ENCODE measurements around the gene RAC3.

Gene RAC3

GRCh38 chr17:82065638-82066303 is 34.3 kb downstream of the RAC3 start, which contains the start of gene DUS1L:
Gene DUS1L, minus strand, starts transcription at chr17:82065804. Its CDS starts 745 bp downstream, at chr17:82065059.
- no peak for FAIRE-seq
- DNase-seq (ENCODE audit: low spot score): no peak

- no peak for DNase-seq (ENCODE audit: low spot score)
- no peak for FAIRE-seq
Measured at GRCh38 chr17:82070611-82071010, 39.1 kb downstream of the RAC3 start.

DNA sequence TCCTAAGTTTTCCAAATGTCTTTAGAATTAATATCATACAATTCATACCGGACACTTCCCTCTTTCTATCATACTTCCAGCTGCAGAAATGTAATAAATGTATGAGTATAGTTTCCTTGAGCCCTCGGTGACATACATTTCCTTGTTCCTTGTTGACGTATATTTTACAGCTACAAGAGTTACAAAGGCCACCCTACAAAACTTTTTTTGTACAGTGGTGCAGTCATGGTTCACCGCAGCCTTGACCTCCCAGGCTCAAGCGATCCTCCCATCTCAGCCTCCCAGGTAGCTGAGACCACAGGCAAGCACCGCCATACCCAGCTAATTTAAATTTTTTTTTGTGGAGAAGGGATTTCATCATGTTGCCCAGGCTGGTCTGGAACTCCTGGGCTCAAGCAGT is 41.3 kb downstream of the RAC3 start:
- no peak for DNase-seq (ENCODE audit: low spot score)
- FAIRE-seq: no peak

GRCh38 chr17:82073446-82073845 is 42.0 kb downstream of the RAC3 start:
- FAIRE-seq: no peak
- no peak for DNase-seq (ENCODE audit: low spot score)

GRCh38 chr17:82076018-82076784 is 44.7 kb downstream of the RAC3 start:
- no peak for FAIRE-seq

GRCh38 chr17:82076785-82077591 is 45.5 kb downstream of the RAC3 start:
- DNase-seq (ENCODE audit: low spot score): no peak
- FAIRE-seq: no peak

More at GRCh38 chr17:82076018-82076784, 44.7 kb downstream of the RAC3 start:
- DNase-seq (ENCODE audit: low spot score): no peak

DNA sequence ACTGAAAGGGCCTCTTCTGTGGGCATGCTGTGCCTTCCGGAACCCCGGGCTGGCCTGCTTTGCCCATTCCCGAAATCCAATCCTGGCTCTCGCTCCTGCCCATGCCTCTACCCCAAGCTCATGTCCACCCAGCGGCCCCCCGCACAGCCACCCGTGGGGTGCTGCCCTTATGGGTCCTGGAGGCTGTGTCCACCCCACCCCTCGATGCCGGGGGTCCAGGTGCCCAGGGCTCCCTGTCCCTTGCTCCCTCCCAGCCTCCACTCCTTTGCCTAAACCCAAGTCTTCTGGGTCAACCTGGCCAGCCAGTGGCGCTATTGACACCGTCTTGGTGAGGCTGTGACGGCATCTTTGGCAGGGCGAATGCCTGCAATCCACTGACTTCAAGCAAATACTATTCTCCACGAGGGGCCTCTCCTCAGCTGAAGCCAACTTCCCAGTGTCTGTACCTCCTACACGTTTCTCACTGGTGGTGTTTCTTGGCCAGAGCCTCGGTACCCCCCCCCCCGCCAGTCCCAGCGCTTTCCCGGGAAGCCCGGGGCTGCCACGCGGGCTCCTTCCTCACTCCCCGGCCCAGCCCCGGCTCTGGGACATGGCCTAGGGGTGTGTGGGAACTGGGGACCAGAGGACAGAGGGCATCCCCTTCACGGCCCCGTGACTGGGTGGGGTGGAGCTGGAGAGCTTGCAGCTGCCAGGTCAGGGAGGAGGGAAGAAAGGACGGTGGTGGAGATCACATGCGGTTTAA is 46.3 kb downstream of the RAC3 start:
- no peak for FAIRE-seq
- no peak for DNase-seq (ENCODE audit: low spot score)

DNA sequence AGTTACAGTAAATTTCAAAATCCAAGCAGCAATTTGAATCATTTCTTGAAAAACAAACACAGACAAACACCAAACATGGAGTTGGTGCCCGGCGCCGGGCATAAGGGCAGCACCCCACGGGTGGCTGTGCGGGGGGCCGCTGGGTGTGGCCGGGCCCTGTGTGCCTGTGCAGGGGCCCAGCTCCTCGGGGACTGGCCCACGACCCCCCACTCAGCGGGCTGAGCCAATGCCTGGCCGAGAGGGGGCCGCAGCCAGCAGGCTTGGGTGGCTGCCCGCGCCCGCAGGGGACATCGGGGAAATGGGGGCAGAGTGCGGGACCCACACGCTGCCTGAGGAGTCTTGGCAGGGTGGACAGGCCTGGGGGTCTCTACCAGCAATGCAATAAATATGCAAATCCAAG is 47.0 kb downstream of the RAC3 start:
- no peak for DNase-seq (ENCODE audit: low spot score)

GRCh38 chr17:82079001-82079677 is 47.7 kb downstream of the RAC3 start:
- DNase-seq (ENCODE audit: low spot score) (no peak), FAIRE-seq (no peak)

More for the DNA sequence above, 47.0 kb downstream of the RAC3 start:
- no peak for FAIRE-seq

DNA sequence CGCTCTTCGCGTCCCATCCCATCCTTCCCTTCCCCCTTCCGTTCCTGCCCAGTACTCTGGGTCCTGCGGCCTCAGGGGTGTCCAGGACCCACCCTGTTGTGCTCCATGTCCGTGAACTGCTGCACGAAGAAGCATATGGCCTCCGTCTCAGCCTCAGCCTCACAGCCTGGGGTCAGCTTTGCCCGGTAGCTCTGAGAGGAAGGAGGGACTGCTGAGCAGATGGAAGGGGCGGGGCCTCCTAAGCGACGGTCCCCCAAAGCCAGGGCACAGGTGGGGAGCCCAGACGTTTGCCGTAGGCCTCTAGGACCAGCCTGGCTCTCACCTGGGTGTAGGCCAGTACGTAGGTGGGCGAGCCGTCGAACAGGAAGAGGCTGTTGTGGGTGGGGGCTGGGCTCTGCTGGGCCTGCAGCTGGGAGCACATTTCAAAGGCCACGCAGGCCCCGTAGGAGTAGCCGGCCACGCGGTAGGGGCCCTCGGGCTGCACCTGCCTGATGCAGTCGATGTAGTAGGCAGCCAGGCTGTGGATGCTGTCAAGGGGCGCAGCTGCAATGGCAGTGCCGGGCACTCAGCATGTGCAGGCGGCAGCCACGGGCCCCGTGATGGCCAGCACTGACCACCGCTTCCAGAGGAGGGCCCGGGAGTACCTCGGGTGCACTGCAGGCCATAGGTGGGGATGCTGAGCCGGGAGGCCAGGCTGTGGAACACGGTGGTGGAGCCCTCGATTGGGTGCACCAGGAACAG is 48.7 kb downstream of the RAC3 start:
- FAIRE-seq (no peak), DNase-seq (ENCODE audit: low spot score) (no peak)

GRCh38 chr17:82080789-82081464 is 49.4 kb downstream of the RAC3 start:
- no peak for DNase-seq (ENCODE audit: low spot score)
- no peak for FAIRE-seq

GRCh38 chr17:82081546-82081945 is 50.1 kb downstream of the RAC3 start:
- no peak for DNase-seq (ENCODE audit: low spot score)
- FAIRE-seq: no peak

DNA sequence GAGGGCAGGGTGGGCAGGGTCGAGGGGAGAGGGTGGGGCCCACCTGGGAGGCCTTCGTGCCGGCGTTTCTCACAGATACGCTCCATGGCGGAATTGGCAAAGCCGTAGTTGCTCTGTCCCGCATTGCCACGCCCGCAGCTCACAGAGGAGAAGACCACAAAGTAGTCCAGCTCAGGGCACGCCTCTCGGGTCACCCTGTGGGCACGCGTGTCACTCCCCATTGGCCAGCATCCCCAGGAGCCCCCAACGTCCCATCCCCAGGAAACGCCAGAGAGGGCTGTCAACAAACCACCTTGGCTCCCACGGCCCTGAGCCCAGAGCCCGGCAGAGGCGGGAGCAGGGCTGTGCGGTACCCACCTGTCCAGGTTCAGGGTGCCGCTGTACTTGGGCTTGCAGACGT is 50.5 kb downstream of the RAC3 start:
- no peak for DNase-seq (ENCODE audit: low spot score)
- no peak for FAIRE-seq

DNA sequence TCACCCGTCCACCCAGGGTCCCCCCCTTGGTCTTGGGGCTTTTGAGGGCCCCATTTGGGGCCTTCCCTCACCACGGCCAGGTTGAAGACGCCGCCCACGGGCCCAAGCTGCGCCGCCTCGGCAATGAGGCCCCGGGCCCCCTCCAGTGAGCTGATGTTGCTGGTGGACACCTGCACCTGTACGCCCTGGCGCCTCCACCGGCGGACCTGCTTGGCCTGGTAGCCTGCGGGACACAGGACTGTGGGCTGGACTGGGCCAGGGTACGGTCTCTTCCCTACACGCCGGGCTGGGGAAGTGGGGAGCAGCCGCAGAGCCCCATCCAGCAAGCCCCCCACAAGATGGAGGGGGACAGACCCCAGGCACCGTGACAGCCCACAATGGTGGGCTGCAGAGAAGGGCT is 51.0 kb downstream of the RAC3 start:
- FAIRE-seq (no peak), DNase-seq (ENCODE audit: low spot score) (no peak)

- no peak for FAIRE-seq
Measured at GRCh38 chr17:82083009-82083408, 51.5 kb downstream of the RAC3 start.

More at GRCh38 chr17:82083009-82083408, 51.5 kb downstream of the RAC3 start:
- no peak for DNase-seq (ENCODE audit: low spot score)

Data from RCC 7860 (cell line).